ENCODE data around the gene RBP7.

The RBP7 gene

GRCh38 chr1:10061276-10061675 lies 64.2 kb downstream of the RBP7 start:
- Histone ChIP-seq H3K9me3 (replicated peaks; ENCODE audit: insufficient read depth, low read length) (no peaks in the 10 kb centered on the region), H3K4me1 (ENCODE audit: low read length) (peaks cover 3% of the 10 kb centered on the region), H3F3A (ENCODE audit: insufficient read depth, low read length) (no peaks in the 10 kb centered on the region), H2AFZ (ENCODE audit: low read length) (no peak overlapping the region), H4K20me1 (ENCODE audit: insufficient read depth, low read length) (peaks cover 7% of the 10 kb centered on the region; the same call in 1 of the 2 replicates), H3K4me3 (ENCODE audit: low read length) (no peak overlapping the region), H3K9me2 (replicated peaks; ENCODE audit: insufficient read depth, low read length) (no peaks in the 10 kb centered on the region), H3K36me3 (replicated peaks; ENCODE audit: insufficient read depth, low read length) (no peaks in the 10 kb centered on the region), H3K9ac (ENCODE audit: low read length) (no peak overlapping the region), H3K4me2 (ENCODE audit: low read depth, low read length) (no peak overlapping the region), H3K27ac (ENCODE audit: low read length) (no peak overlapping the region), H3K79me2 (ENCODE audit: low read length) (peaks cover 96% of the 10 kb centered on the region), H3K27me3 (replicated peaks; ENCODE audit: insufficient read depth, low read length) (no peaks in the 10 kb centered on the region)
- DNase-seq, result no peak
- no peak for TF ChIP-seq EZH2phosphoT487 (IDR thresholded peaks at IDR 0.05; ENCODE audit: low read length)

GRCh38 chr1:10063878-10064277 lies 66.8 kb downstream of the RBP7 start:
- H3K4me2 ChIP-seq (ENCODE audit: low read depth, low read length), result no peak overlapping the region
- DNase-seq, result no peak
- no peaks in the 10 kb centered on the region for H3K9me3 ChIP-seq (replicated peaks; ENCODE audit: insufficient read depth, low read length)
- H3K79me2 ChIP-seq (ENCODE audit: low read length), result peaks cover 92% of the 10 kb centered on the region
- H4K20me1 ChIP-seq (ENCODE audit: insufficient read depth, low read length), result peaks cover 7% of the 10 kb centered on the region; the same call in 1 of the 2 replicates
- H3K9me2 ChIP-seq (replicated peaks; ENCODE audit: insufficient read depth, low read length), result no peaks in the 10 kb centered on the region
- H3K36me3 ChIP-seq (replicated peaks; ENCODE audit: insufficient read depth, low read length), result no peaks in the 10 kb centered on the region
- H3K4me3 ChIP-seq (ENCODE audit: low read length), result no peak overlapping the region
- no peak overlapping the region for H2AFZ ChIP-seq (ENCODE audit: low read length)
- H3F3A ChIP-seq (ENCODE audit: insufficient read depth, low read length), result no peaks in the 10 kb centered on the region
- no peak overlapping the region for H3K9ac ChIP-seq (ENCODE audit: low read length)
- no peaks in the 10 kb centered on the region for H3K4me1 ChIP-seq (ENCODE audit: low read length)
- no peak for TF ChIP-seq CTCF (IDR thresholded peaks at IDR 0.05; ENCODE audit: low read length)
- no peak for TF ChIP-seq EZH2phosphoT487 (IDR thresholded peaks at IDR 0.05; ENCODE audit: low read length)
- TF ChIP-seq EZH2 (optimal IDR thresholded peaks at IDR 0.05; ENCODE audit: low read depth, low read length), result no peak
- H3K27ac ChIP-seq (ENCODE audit: low read length), result no peak overlapping the region
- no peaks in the 10 kb centered on the region for H3K27me3 ChIP-seq (replicated peaks; ENCODE audit: insufficient read depth, low read length)

GRCh38 chr1:10064416-10065343 lies 67.7 kb downstream of the RBP7 start:
- no peak overlapping the region for H3K4me2 ChIP-seq (ENCODE audit: low read depth, low read length)
- peaks cover 92% of the 10 kb centered on the region for H3K79me2 ChIP-seq (ENCODE audit: low read length)

More at GRCh38 chr1:10064416-10065343, 67.7 kb downstream of the RBP7 start:
- no peaks in the 10 kb centered on the region for H3K27me3 ChIP-seq (replicated peaks; ENCODE audit: insufficient read depth, low read length)
- TF ChIP-seq CTCF (IDR thresholded peaks at IDR 0.05; ENCODE audit: low read length) (no peak), EZH2 (optimal IDR thresholded peaks at IDR 0.05; ENCODE audit: low read depth, low read length) (no peak), EZH2phosphoT487 (IDR thresholded peaks at IDR 0.05; ENCODE audit: low read length) (no peak)
- H3F3A ChIP-seq (ENCODE audit: insufficient read depth, low read length), result no peaks in the 10 kb centered on the region
- H3K4me1 ChIP-seq (ENCODE audit: low read length), result no peaks in the 10 kb centered on the region
- no peak overlapping the region for H3K4me3 ChIP-seq (ENCODE audit: low read length)
- no peaks in the 10 kb centered on the region for H3K9me2 ChIP-seq (replicated peaks; ENCODE audit: insufficient read depth, low read length)
- peaks cover 7% of the 10 kb centered on the region; the same call in 1 of the 2 replicates for H4K20me1 ChIP-seq (ENCODE audit: insufficient read depth, low read length)
- H3K9me3 ChIP-seq (replicated peaks; ENCODE audit: insufficient read depth, low read length), result no peaks in the 10 kb centered on the region
- no peak overlapping the region for H3K9ac ChIP-seq (ENCODE audit: low read length)
- no peak overlapping the region for H3K27ac ChIP-seq (ENCODE audit: low read length)
- no peak for DNase-seq
- H3K36me3 ChIP-seq (replicated peaks; ENCODE audit: insufficient read depth, low read length), result no peaks in the 10 kb centered on the region
- H2AFZ ChIP-seq (ENCODE audit: low read length), result no peak overlapping the region
